Astrocyte of the spinal cord (primary cell): ENCODE data around the gene DGKG.

Experiments
- DNase-seq: peaks from one replicate; pipeline ENCODE4 v3.0.0; 2011; ENCODE audit warnings: low read depth, low spot score
- H3K4me3 ChIP-seq: 2 replicates; pipeline ENCODE4 v1.5.1; 2011; ENCODE audit warnings: low read depth, mild to moderate bottlenecking, low read length, moderate library complexity
- in situ Hi-C: cut with HindIII; loops from 2 replicates; pipeline ENCODE4 v1.10.0; 2017; ENCODE audit warnings: low sequenced_read_pairs
- TF ChIP-seq, protein P1 (sequence below): IDR thresholded peaks from 2 replicates; pipeline ENCODE4 v1.5.1; 2012; ENCODE audit warnings: low read depth, mild to moderate bottlenecking, low read length, inconsistent platforms

DGKG gene

DNA sequence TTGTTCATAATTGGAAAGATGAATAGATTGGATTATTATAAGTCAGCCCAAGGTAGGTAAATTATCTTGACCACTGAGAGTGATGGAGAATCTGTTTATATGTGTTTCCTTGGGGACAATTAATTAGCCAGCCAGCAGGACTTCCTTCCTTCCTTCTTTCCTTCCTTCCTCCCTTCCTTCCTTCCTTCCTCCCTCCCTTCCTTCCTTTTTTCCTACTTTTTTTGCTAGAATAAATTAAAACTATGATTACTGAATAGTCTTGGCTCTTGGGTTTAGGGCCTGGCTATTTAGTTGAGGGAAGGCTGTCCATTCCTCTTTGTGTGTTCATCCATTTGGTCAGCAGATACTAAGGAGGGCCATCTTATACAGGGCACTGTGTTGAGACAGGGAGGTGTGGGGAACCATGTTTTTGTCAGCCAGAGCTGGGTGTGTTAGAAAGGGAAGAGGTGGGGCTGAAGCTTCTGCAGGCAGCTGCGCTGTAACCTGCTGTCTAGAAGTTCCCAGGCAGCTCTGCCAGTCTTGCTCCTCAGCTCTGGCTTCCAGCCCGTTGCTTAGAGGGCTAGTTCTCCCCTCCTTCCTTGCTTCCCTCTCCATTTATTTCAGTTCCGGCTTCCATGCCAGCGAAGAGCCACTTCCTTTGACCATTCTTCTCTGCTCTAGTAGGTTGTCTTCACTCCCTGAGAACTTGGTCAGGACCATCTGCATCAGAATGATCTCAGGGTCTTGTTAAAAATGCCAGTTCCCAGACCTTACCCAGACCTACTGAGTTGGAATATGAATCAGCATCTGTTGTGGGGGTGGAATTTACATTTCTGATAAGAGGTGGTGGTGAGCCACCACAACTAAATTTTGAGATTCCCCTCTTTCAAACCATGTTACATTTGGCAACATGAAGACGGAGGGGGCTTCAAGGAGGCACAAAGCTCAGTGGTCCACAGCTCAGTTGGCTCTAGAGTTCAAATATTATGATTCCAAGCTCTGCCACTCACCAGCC, 113.9 kb downstream of the DGKG start:
- in situ Hi-C loops = no loop called here
- no peak for DNase-seq
- no peak overlapping the region for H3K4me3 ChIP-seq
- TF ChIP-seq, protein P1, sequence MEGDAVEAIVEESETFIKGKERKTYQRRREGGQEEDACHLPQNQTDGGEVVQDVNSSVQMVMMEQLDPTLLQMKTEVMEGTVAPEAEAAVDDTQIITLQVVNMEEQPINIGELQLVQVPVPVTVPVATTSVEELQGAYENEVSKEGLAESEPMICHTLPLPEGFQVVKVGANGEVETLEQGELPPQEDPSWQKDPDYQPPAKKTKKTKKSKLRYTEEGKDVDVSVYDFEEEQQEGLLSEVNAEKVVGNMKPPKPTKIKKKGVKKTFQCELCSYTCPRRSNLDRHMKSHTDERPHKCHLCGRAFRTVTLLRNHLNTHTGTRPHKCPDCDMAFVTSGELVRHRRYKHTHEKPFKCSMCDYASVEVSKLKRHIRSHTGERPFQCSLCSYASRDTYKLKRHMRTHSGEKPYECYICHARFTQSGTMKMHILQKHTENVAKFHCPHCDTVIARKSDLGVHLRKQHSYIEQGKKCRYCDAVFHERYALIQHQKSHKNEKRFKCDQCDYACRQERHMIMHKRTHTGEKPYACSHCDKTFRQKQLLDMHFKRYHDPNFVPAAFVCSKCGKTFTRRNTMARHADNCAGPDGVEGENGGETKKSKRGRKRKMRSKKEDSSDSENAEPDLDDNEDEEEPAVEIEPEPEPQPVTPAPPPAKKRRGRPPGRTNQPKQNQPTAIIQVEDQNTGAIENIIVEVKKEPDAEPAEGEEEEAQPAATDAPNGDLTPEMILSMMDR = no peak

DNA sequence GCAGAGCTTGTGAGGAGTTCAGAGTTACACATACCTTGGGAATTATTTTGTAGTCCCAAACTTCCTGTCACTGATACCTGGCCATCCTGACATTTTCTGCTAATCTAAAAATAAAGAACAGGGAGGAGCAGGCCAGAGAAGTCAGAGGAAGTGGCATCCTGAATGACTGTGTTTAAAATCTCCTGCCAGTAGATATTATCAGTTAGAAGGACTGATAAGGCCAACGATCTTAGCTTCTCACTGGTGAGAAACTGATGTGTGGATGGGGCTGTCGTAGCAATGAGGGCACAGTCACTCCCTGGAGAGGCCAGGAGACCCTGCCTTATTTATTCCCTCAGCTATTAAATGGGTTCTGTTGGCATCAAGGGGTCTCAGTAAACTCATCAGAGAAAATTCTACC, 115.1 kb downstream of the DGKG start:
- H3K4me3 ChIP-seq = no peak overlapping the region
- no peak for DNase-seq
- in situ Hi-C loops = no loop called here
- TF ChIP-seq, protein P1 = no peak

DNA sequence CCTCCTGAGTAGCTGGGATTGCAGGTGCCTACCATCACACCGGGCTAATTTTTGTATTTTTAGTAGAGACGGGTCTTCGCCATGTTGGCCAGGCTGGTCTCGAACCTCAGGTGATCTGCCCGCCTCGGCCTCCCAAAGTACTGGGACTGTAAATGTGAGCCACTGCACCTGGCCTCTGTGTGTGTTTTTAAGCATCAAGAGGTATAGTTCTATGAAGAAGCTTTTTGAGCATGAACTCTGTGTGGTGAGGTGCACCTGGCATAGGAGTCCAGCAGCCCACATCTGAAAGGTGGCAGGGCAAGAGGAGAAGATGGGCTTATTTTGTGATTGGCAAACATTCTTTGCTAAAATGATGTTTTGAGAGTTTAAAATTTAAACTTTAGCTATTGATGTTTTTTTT, 118.0 kb downstream of the DGKG start:
- TF ChIP-seq, protein P1 = no peak
- no peak for DNase-seq
- H3K4me3 ChIP-seq = no peak overlapping the region
- in situ Hi-C loops = no loop called here

DNA sequence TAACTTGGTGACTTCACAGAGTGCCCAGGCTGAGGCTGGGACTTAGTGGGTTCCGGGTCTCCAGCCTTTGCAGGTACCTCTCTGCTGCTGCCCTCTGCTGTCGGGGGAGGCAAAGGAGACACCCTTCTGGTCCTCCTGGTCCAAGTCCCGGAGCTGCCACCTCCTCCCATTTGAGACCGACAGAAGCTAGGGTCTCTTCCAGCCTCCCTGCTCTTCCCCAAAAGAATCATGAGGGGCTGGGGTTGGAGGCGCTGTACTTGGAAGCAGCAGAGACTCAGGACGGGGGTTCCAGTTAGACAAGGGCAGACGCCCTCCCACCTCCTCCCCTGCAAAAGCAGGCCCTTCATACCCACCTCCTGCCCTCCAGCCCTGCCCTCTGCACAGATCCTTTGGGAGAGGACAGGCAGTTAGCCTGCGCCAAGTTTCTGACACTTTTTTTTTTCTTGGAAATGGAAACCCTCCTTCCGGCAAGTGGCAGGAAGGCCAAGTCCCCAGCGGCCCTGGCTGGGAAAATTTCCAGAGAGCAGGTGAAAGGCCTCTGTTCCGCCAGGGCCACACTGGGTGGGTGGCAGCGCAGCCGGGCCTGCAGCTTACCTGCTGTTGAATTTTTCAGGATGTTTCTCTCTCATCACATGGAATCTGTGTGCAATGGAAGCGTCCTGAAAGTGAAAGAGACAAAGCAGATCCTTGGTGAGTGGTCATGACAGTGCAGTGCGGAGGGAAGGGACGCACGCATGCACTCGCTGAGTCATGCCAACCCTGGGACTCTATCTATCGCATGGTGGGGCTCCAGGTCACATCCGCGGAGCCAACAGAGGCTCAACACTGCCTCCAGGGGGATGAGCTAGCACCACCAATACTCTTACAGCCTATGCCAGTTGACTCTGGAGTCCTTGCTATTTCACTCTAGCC, 119.9 kb downstream of the DGKG start:
- TF ChIP-seq, protein P1 = peak; percentile 68
- H3K4me3 ChIP-seq = no peak overlapping the region
- in situ Hi-C loops = no loop called here
- DNase-seq = peak; percentile 64

DNA sequence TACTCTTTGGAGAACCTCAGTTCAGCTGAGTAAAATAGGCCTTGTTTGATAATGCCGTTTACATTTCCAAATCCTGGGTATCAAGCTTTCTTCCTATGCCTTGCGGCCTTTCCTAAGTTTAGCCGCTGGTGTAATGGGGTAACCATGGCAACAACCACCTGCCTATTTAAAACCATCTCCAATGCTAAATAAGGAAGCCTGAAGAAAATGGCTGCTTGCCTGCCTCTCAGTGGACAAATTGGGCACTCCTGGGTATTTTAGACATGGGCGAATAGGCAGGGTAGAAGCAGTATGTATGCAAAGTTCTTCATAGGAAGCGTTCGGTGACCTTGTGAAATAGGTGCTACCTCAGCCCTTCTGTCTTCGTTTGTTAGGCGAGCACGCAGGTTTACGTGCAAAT, 122.7 kb downstream of the DGKG start:
- DNase-seq = peak; percentile 24
- in situ Hi-C loops = no loop called here
- TF ChIP-seq, protein P1 = no peak
- no peak overlapping the region for H3K4me3 ChIP-seq

DNA sequence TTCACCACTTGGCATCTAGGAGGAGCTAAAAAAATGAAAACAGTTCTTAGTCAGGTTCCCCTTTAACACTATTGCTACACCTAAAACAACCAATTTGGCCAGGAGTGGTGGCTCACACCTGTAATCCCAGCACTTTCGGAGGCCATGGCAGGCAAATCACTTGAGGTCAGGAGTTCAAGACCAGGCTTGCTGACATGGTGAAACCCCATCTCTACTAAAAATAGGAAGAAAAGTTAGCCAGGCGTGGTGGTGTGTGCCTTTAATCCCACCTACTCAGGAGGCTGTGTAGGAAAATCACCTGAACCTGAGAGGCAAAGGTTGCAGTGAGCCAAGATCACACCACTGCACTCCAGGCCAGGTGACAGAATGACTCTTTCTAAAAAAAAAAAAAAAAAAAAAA, 124.1 kb downstream of the DGKG start:
- TF ChIP-seq, protein P1 = no peak
- no peak overlapping the region for H3K4me3 ChIP-seq
- DNase-seq = no peak
- in situ Hi-C loops = no loop called here
